HG03280 (cell line): ENCODE data around the gene NOC3L.

ENCODE experiments used
- ATAC-seq: cut with Tn5 transposase; IDR thresholded peaks from one replicate; pipeline ENCODE4 v1.9.1; 2021; ENCODE audit warnings: mild to moderate bottlenecking, moderate library complexity; ENCODE audit not compliant: unreplicated experiment

The NOC3L gene

DNA sequence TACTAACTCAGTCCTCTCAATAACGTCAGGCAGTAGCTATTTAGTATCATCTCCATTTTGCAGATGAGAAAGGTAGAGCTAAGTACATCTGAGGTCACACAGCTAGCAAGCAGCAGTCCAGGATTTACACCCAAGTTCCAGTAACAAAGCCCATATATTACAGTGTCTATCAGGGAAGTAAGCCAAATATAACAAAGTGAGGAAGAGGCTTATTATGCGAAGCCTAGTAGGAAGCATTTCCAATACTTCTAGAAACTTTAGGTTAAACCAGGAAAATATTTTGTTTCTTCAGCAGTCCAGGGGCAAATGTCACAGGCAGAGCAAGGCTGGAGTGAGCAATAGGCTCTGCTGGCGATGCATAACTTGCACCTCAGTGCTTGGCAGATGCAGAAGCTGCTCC, 53.9 kb downstream of the NOC3L start:
- no peak for ATAC-seq

GRCh38 chr10:94307046-94307615, 55.6 kb downstream of the NOC3L start:
- no peak for ATAC-seq

GRCh38 chr10:94303929-94304328, 58.8 kb downstream of the NOC3L start:
- no peak for ATAC-seq

GRCh38 chr10:94300042-94300441, 62.7 kb downstream of the NOC3L start:
- ATAC-seq = no peak

DNA sequence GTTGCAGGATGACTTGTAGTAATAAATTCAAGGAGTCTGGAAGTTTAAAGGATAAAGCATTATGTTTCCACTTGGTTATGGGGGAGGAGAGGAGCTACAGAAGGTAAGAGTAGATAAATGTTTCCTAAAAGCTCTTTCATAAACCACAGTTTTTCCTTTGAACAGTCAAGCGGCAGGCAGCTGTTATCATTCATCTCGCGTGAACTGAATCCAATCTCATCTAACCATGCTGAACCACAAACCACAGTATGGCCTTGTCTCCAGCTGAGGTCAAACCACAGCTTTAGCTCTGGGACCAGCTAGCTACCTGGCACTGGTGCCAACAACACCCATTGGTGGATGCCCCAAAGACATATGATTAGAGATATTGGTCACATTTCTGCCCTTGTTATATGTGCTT, 63.3 kb downstream of the NOC3L start:
- no peak for ATAC-seq

- ATAC-seq = no peak
Measured at GRCh38 chr10:94294168-94294567, 68.6 kb downstream of the NOC3L start.

- no peak for ATAC-seq
Measured at GRCh38 chr10:94293354-94293753, 69.4 kb downstream of the NOC3L start.

GRCh38 chr10:94292434-94293090, 70.2 kb downstream of the NOC3L start:
- ATAC-seq = no peak

GRCh38 chr10:94288361-94289101, 74.2 kb downstream of the NOC3L start:
- no peak for ATAC-seq

DNA sequence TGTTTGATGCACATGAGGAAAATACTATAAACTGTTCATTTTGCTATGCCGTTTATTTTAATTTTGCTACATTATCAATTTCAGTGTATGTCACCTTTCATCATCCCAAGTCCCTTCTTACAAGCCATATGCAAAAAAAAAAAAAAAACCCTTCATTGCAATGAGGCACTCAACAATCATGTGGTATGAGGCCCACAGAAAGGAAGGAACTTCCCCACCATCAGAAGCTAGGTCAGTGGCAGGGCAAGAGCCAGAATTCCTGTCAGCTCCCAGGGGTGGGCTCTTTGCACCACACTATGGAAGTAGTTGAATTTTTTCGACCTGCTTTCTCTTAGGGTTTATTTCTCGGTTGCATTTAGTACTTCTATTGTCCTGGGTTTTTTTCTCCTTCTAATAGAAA, 75.4 kb downstream of the NOC3L start:
- no peak for ATAC-seq

DNA sequence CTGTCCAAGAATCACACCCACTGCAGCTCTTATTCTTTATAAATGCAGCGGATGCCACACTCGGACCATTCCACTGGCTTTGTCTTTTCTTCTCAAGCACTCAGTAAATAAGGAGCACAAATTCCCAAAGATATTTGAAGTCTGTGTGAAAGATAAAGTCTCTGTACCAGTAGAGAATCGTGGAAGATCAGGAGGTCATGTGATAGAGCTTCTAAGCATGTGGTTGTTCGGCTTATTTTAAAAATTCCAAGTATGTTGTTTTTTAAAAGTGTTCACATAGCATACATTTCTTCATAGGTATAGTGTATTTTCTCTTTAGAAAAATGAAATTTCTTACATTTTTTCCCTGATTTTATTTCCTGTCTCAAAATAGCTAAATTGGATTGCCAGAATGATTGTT, 75.8 kb downstream of the NOC3L start:
- no peak for ATAC-seq

DNA sequence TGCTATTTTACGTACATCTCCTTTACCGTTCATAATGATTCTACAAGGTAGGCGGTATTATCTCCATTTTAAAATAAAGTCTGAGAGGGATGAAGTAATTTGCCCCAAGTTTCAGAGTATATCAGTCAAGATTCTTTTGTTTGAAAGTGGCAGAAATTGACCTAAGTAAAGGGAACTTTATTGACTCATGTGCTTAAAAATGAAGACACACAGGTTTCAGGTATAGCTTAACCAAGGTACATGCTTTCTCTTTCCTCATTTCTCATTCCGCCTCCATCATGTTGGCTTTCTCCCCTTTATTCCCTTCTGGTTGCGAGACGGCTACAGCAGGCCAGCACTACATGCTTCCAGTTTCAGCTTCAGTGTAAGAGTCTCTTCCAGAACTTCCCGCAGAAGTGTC, 77.5 kb downstream of the NOC3L start:
- ATAC-seq = no peak
